GM12872 (cell line): Measurements from ENCODE around the gene MAPK14.
A peak's percentile ranks its signal among the peaks of the same experiment; 100 is the strongest.

Source experiments
- CTCF ChIP-seq: IDR thresholded peaks from 3 replicates; pipeline ENCODE4 v1.5.1; 2011; ENCODE audit warnings: low read depth, mild to moderate bottlenecking, low read length, moderate library complexity; ENCODE audit not compliant: insufficient read depth

Gene MAPK14

GRCh38 chr6:36071281-36071680 lies 43.7 kb downstream of the MAPK14 start:
- no peak for TF ChIP-seq CTCF

- TF ChIP-seq CTCF = no peak
Measured at GRCh38 chr6:36071714-36072113, 44.1 kb downstream of the MAPK14 start.

GRCh38 chr6:36072681-36073080 lies 45.1 kb downstream of the MAPK14 start:
- no peak for TF ChIP-seq CTCF

GRCh38 chr6:36073587-36073986 lies 46.0 kb downstream of the MAPK14 start:
- TF ChIP-seq CTCF = 0 out of 3 replicates have a peak, but pooled peaks have one; percentile 2

- peak; percentile 56 for TF ChIP-seq CTCF
Measured at GRCh38 chr6:36075656-36076055, 48.0 kb downstream of the MAPK14 start.

- TF ChIP-seq CTCF = no peak
Measured at GRCh38 chr6:36076178-36077063, 48.8 kb downstream of the MAPK14 start.

GRCh38 chr6:36078159-36078558 lies 50.6 kb downstream of the MAPK14 start:
- TF ChIP-seq CTCF = no peak
